H9 (cell line): ENCODE measurements around the gene HYAL3. TPM values are rescaled to one million over a fixed set of nuclear protein-coding genes. Genes with fewer than 3 reads are reported as not detected.

Experiments used
- DNase-seq: peaks from one replicate; pipeline ENCODE4 v3.0.0-alpha.2; 2017
- H2AFZ ChIP-seq: one replicate; pipeline ENCODE4 v1.6.1; 2013; ENCODE audit warnings: mild to moderate bottlenecking, low read length, control low read depth, moderate library complexity
- H2AK5ac ChIP-seq: 2 replicates; pipeline ENCODE4 v1.6.1; 2013; ENCODE audit warnings: low read length, control low read depth, mixed read lengths; ENCODE audit not compliant: insufficient read length
- H2BK120ac ChIP-seq: one replicate; pipeline ENCODE4 v1.6.1; 2013; ENCODE audit warnings: low read depth, mild to moderate bottlenecking, low read length, control low read depth, inconsistent platforms; ENCODE audit not compliant: poor library complexity, severe bottlenecking
- H2BK12ac ChIP-seq: 2 replicates; pipeline ENCODE4 v1.6.1; 2013; ENCODE audit warnings: low read length, control low read depth, mixed read lengths, low read depth; ENCODE audit not compliant: insufficient read length
- H2BK15ac ChIP-seq: 2 replicates; pipeline ENCODE4 v1.6.1; 2013; ENCODE audit warnings: low read depth, low read length, control low read depth
- H2BK20ac ChIP-seq: one replicate; pipeline ENCODE4 v1.6.1; 2013; ENCODE audit warnings: low read depth, mild to moderate bottlenecking, low read length, control low read depth, inconsistent platforms; ENCODE audit not compliant: poor library complexity, severe bottlenecking
- H2BK5ac ChIP-seq: 2 replicates; pipeline ENCODE4 v1.6.1; 2013; ENCODE audit warnings: low read length, control low read depth, mixed read lengths; ENCODE audit not compliant: insufficient read length
- H3K14ac ChIP-seq: 2 replicates; pipeline ENCODE4 v1.6.1; 2013; ENCODE audit warnings: low read length, control low read depth; ENCODE audit not compliant: insufficient read depth
- H3K18ac ChIP-seq: 2 replicates; pipeline ENCODE4 v1.6.1; 2013; ENCODE audit warnings: low read depth, mild to moderate bottlenecking, mixed read lengths, low read length, control low read depth; ENCODE audit not compliant: insufficient read length
- H3K23ac ChIP-seq: 2 replicates; pipeline ENCODE4 v1.6.1; 2013; ENCODE audit warnings: low read length, control low read depth, mixed read lengths, low read depth; ENCODE audit not compliant: insufficient read length
- H3K23me2 ChIP-seq: 2 replicates; pipeline ENCODE4 v1.6.1; 2013; ENCODE audit warnings: low read depth, mild to moderate bottlenecking, mixed read lengths, low read length, control low read depth; ENCODE audit not compliant: insufficient read length, poor library complexity, severe bottlenecking
- H3K27ac ChIP-seq: 2 replicates; pipeline ENCODE4 v1.5.1; 2013; ENCODE audit warnings: low read length, control low read depth, mixed read lengths, low read depth; ENCODE audit not compliant: insufficient read length
- H3K27me3 ChIP-seq: 2 replicates; pipeline ENCODE4 v1.6.1; 2013; ENCODE audit warnings: low read length, control low read depth, inconsistent platforms; ENCODE audit not compliant: insufficient read depth
- H3K4ac ChIP-seq: 2 replicates; pipeline ENCODE4 v1.6.1; 2013; ENCODE audit warnings: low read depth, mild to moderate bottlenecking, control low read depth, inconsistent platforms, low read length, moderate library complexity
- H3K4me1 ChIP-seq: 2 replicates; pipeline ENCODE4 v1.6.1; 2013; ENCODE audit warnings: low read length, control low read depth, inconsistent platforms; ENCODE audit not compliant: insufficient read depth
- H3K4me2 ChIP-seq: 2 replicates; pipeline ENCODE4 v1.6.1; 2013; ENCODE audit warnings: low read length, control low read depth, mixed read lengths; ENCODE audit not compliant: insufficient read length, insufficient read depth
- H3K56ac ChIP-seq: 2 replicates; pipeline ENCODE4 v1.6.1; 2013; ENCODE audit warnings: low read depth, mild to moderate bottlenecking, mixed read lengths, low read length, control low read depth; ENCODE audit not compliant: insufficient read length
- H3K79me1 ChIP-seq: 2 replicates; pipeline ENCODE4 v1.6.1; 2013; ENCODE audit warnings: low read depth, mild to moderate bottlenecking, moderate library complexity, low read length, control low read depth, inconsistent platforms; ENCODE audit not compliant: insufficient read depth, poor library complexity, severe bottlenecking
- H3K79me2 ChIP-seq: 2 replicates; pipeline ENCODE4 v1.6.1; 2013; ENCODE audit warnings: low read length, control low read depth, inconsistent platforms; ENCODE audit not compliant: insufficient read depth
- H3K9ac ChIP-seq: 2 replicates; pipeline ENCODE4 v1.6.1; 2013; ENCODE audit warnings: low read length, control low read depth, mixed read lengths; ENCODE audit not compliant: insufficient read length; ENCODE audit errors: extremely low read depth
- H3K9me3 ChIP-seq: one replicate; pipeline ENCODE4 v1.6.1; 2013; ENCODE audit warnings: low read depth, low read length, inconsistent platforms; ENCODE audit not compliant: control insufficient read depth
- H3T11ph ChIP-seq: one replicate; pipeline ENCODE4 v1.6.1; 2013; ENCODE audit warnings: mild to moderate bottlenecking, low read length, control low read depth, inconsistent platforms
- H4K20me1 ChIP-seq: one replicate; pipeline ENCODE4 v1.6.1; 2013; ENCODE audit not compliant: control insufficient read depth, insufficient read length, insufficient read depth
- H4K5ac ChIP-seq: 2 replicates; pipeline ENCODE4 v1.6.1; 2013; ENCODE audit warnings: low read depth, mild to moderate bottlenecking, mixed read lengths, low read length, control low read depth; ENCODE audit not compliant: insufficient read length
- H4K8ac ChIP-seq: replicated peaks from 2 replicates; pipeline ENCODE4 v1.6.1; 2013; ENCODE audit warnings: low read length, control low read depth, mixed read lengths, low read depth; ENCODE audit not compliant: insufficient read length
- H4K91ac ChIP-seq: 2 replicates; pipeline ENCODE4 v1.6.1; 2013; ENCODE audit warnings: low read depth, mild to moderate bottlenecking, moderate library complexity, mixed read lengths, low read length, control low read depth; ENCODE audit not compliant: insufficient read length
- H3K27ac Mint-ChIP-seq, 3 experiments: 2 replicates in 2 of 3; 3 replicates in 1 of 3; pipeline ENCODE4 v1.8.0; 2020 to 2021; ENCODE audit warnings: mixed read lengths in 3 of 3, mild to moderate bottlenecking in 1 of 3, moderate library complexity in 1 of 3
- H3K27me3 Mint-ChIP-seq: 2 replicates; pipeline ENCODE4 v1.8.0; 2021; ENCODE audit warnings: low read depth, mild to moderate bottlenecking, moderate library complexity, mixed read lengths
- H3K36me3 Mint-ChIP-seq, 3 experiments: 2 replicates in 2 of 3; 3 replicates in 1 of 3; pipeline ENCODE4 v1.8.0; 2020 to 2021; ENCODE audit warnings: low read depth in 3 of 3, mixed read lengths in 3 of 3; ENCODE audit not compliant: insufficient read depth in 1 of 3
- H3K4me1 Mint-ChIP-seq, 2 experiments: 2 replicates each; pipeline ENCODE4 v1.8.0; 2020; ENCODE audit warnings: mixed read lengths in 2 of 2
- H3K4me3 Mint-ChIP-seq, 2 experiments: 2 replicates in 1 of 2; 3 replicates in 1 of 2; pipeline ENCODE4 v1.8.0; 2020 to 2021; ENCODE audit warnings: mild to moderate bottlenecking in 2 of 2, mixed read lengths in 2 of 2, moderate library complexity in 1 of 2
- H3K9me3 Mint-ChIP-seq, 2 experiments: 2 replicates in 1 of 2; 3 replicates in 1 of 2; pipeline ENCODE4 v1.8.0; 2020; ENCODE audit warnings: mild to moderate bottlenecking in 2 of 2, mixed read lengths in 2 of 2, moderate library complexity in 1 of 2
- WGBS: extraction: QIAGEN DNeasy Blood & Tissue Kit; methylation state at CpG from one replicate; pipeline ENCODE4 v1.1.7; 2013; ENCODE audit warnings: missing lambda C conversion rate, low lambda C conversion rate, mixed read lengths; ENCODE audit not compliant: insufficient read length; ENCODE audit errors: extremely low coverage; 5-methylcytosine and 5-hydroxymethylcytosine counted together
- total RNA-seq: library from RNA; stranded (reverse); gene quantifications from 2 replicates; pipeline ENCODE4 v1.2.1, GENCODE V29; 2021
- TF ChIP-seq, protein P1 (sequence below): fragments of 200-600 bp; sonication (generic); conservative IDR thresholded peaks from 3 replicates; pipeline ENCODE4 v1.8.0; 2021; ENCODE audit warnings: antibody characterized with exemption, mild to moderate bottlenecking

The HYAL3 gene
- total RNA-seq, 1 experiment from 2014 or later = 3.1 TPM

DNA sequence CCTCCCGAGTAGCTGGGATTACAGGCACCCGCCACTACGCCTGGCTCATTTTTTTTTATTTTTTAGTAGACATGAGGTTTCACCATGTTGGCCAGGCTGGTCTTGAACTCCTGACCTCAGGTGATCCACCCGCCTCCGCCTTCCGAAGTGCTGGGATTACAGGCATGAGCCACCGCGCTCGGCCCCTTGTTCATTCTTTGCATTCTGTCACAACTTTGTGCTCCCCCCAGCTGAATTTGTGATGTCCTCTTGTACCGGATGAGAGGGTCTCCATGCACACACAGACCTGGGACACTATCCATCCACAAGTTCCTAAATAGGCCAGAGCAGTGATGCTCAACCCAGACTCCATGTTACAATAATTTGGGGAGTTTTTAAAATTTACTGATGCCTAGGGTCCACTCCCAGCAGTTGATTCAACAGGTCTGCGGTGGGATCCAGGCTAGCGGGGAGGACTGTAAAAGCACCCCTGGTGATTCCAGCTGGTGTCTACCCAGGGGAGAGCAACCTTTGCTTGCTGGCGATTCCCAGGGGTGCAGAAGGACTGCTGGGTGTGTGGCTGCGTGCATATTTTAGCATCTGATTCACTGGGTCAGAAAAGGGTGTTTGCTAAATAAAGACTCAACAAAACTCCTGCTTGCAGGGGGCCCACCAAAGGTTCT, 40.4 kb upstream of the HYAL3 start:
- Histone ChIP-seq H2AFZ (no peak overlapping the region), H3K27me3 (peaks cover 13% of the 10 kb centered on the region; the same call in 1 of the 2 replicates), H3K23ac (no peak overlapping the region), H2BK5ac (no peak overlapping the region), H2BK120ac (no peak overlapping the region), H3K4me1 (no peaks in the 10 kb centered on the region; the same call in 1 of the 2 replicates), H2BK12ac (no peak overlapping the region), H3K79me2 (peaks cover 5% of the 10 kb centered on the region; the same call in 1 of the 2 replicates), H3T11ph (no peak overlapping the region), H2BK15ac (no peak overlapping the region), H3K4me2 (peak overlapping the region; percentile 61), H4K91ac (no peak overlapping the region), H3K79me1 (no peaks in the 10 kb centered on the region), H3K9ac (no peak overlapping the region), H4K5ac (no peak overlapping the region), H2BK20ac (no peak overlapping the region), H4K20me1 (no peaks in the 10 kb centered on the region), H3K56ac (no peak overlapping the region), H3K9me3 (no peaks in the 10 kb centered on the region), H3K27ac (no peak overlapping the region), H4K8ac (no peak overlapping the region), H3K4ac (no peak overlapping the region), H2AK5ac (no peak overlapping the region), H3K23me2 (peaks cover 24% of the 10 kb centered on the region), H3K14ac (no peak overlapping the region), H3K18ac (no peak overlapping the region)
- Mint-ChIP-seq H3K36me3 (peaks cover 0 to 2% (median 2%) of the 10 kb centered on the region in 3 experiments; a peak in 5 of 7 replicates), H3K27me3 (peaks cover 60% of the 10 kb centered on the region), H3K27ac (no peak overlapping the region), H3K4me1 (peaks cover 25 to 39% of the 10 kb centered on the region in 2 experiments), H3K4me3 (peak overlapping the region; percentile 33 to 63; a peak in 4 of 5 replicates), H3K9me3 (no peaks in the 10 kb centered on the region; a peak in 1 of 5 replicates)
- TF ChIP-seq, protein P1, sequence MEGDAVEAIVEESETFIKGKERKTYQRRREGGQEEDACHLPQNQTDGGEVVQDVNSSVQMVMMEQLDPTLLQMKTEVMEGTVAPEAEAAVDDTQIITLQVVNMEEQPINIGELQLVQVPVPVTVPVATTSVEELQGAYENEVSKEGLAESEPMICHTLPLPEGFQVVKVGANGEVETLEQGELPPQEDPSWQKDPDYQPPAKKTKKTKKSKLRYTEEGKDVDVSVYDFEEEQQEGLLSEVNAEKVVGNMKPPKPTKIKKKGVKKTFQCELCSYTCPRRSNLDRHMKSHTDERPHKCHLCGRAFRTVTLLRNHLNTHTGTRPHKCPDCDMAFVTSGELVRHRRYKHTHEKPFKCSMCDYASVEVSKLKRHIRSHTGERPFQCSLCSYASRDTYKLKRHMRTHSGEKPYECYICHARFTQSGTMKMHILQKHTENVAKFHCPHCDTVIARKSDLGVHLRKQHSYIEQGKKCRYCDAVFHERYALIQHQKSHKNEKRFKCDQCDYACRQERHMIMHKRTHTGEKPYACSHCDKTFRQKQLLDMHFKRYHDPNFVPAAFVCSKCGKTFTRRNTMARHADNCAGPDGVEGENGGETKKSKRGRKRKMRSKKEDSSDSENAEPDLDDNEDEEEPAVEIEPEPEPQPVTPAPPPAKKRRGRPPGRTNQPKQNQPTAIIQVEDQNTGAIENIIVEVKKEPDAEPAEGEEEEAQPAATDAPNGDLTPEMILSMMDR = no peak
- no peak for DNase-seq
- WGBS = no CpG with 5 or more reads among the region's 14 CpGs
